NCI-H2196 treated with DMSO at 0.1 percent for 48 hours (cell line): ENCODE results near the gene FGF12.
A peak's percentile ranks its signal among the peaks of the same experiment; 100 is the strongest.
"Not testable (repeated sequence)": the region's sequence is repeated elsewhere in the genome, so short reads cannot be mapped to it uniquely, and the experiment has no call there.

Experiments
- DNase-seq: peaks from one replicate; lab custom pipeline; 2025; ENCODE audit not compliant: unreplicated experiment; lab: John Stamatoyannopoulos, UW

FGF12 gene

GRCh38 chr3:192597506-192597905 is 129.8 kb downstream of the FGF12 start:
- DNase-seq: no peak

- no peak for DNase-seq
Observed at GRCh38 chr3:192578729-192579128, 148.6 kb downstream of the FGF12 start.

- no peak for DNase-seq
Observed at GRCh38 chr3:192577811-192578210, 149.5 kb downstream of the FGF12 start.

GRCh38 chr3:192577271-192577670 is 150.1 kb downstream of the FGF12 start:
- DNase-seq: no peak

DNA sequence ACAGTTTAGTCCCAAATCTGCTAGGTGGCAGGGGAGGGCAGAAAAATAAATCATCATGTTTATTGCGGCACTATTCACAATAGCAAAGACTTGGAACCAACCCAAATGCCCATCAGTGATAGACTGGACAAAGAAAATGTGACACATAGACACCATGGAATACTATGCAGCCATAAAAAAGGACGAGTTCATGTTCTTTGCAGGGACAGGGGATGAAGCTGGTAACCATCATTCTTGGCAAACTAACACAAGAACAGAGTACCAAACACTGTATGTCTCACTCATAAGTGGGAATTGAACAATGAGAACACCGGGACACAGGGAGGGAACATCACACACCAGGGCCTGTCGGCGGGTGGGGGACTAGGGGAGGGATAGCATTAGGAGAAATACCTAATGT is 150.6 kb downstream of the FGF12 start:
- not testable (repeated sequence) for DNase-seq

DNA sequence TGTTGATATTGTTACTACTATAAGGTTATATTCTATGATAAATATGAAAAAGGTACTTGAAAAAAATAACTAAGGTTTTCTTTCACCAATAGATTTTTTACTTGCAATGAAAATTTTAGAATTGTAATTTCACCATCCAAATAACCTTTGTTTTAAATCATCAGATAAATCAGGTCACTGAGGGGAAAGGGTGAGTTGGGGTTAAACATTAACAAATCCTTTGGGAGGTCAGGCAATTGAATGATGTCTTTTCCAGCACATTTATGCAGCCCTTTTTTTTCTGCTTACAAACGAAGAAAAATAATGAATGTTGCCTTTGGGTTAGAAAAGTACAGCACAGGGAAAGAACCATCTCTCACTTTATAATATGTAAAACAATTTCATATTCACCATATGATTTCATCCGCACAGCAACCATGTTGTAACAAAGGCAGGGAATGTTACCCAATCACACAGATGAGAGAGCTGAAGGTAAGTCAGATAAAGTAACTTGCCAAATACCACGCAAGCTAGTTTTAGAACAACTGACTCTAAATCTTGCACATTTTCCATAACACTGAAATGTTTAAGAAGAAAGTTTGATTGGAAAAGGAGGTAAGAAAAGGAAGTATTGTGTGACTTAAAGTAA is 151.3 kb downstream of the FGF12 start:
- no peak for DNase-seq

DNA sequence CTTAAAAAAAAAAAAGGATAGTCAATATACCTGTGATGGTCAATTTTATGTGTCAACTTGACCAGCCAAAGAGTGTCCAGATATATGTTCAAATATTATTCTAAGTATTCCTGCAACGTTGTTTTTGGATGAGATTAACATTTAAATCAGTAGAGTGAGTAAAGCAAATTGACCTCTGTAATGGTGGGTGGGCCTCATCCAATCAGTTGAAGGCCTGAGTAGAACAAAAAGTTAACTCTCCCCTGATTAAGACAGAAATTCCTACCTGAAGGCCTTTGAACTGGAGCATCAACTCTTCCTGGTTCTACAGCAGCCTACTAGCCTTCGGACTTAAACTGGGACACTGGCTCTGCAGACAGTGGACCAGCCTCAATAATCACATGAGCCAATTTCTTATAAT is 154.1 kb downstream of the FGF12 start:
- DNase-seq: no peak

DNA sequence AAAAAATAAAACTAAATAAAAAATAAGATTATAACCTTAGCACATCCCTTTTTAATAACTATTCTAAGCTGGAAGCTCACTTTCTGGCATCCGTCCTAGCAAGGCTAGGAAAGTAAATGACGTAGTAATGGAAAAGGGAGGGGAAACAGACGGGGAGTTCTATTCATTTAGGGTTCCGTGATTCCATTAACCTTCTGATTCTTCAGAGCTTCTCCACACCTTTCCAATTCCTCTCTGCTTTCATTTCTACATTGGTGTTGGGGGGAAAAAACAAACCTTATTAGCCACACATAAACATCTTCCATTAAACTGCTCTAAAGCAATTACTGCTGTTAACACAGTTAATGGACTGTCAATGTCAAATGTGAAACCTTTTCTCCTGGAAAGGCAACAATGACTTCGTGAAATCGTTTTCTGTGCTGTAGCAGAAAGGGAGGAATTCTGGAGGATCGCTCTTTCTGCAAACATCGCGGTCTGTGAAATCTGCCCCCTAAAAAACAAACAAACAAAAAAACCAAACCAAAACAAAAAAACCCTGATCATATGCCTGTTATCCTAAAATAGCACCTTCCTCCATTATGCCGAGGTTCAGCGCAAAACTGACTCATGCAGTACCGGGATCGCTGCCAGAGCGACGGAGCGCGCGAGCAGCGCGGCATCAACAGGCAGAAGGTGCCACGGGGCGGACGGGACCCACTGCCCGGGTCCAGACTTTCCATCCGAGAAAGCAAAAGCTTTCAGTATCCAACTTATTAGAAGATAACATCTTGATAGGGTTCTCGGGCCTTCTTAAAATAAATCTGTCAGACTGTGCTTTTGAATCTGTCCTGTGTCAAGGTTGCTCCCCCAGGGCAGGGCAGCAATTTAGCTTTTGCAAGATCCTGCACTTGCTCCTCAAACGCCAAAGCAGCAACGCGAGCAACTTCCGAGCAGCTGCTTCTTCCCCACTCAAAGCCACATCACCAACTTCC is 156.2 kb downstream of the FGF12 start:
- DNase-seq: peak; percentile 40

- no peak for DNase-seq
Observed at GRCh38 chr3:192570315-192570714, 157.0 kb downstream of the FGF12 start.

DNA sequence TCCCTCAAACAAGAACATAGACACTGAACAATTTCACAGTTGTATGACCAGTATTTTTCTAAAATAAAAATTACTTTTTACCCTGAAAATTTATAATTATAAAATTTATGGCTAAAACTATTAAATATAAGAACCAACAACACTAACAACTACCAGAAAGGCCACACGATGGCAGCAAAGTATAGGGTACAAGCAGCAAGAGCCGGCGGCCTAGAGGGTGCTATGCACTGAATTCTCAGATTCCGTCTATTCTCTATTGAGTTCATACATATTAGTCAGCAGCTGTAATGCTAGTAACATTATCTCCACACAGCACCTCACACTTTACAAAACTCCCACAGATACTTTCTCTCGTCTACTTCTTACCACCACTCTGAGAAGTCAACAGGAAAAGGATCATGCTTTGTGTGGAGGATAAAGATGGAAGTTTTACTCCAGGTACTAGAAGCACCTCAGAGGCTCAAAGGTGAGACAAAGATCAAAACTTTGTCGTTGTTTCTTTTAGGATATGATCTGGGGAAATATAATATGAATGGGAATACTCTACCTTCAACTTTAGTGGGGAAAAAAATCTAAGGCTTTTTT is 160.5 kb downstream of the FGF12 start:
- DNase-seq: peak; percentile 85

- DNase-seq: no peak
Observed at GRCh38 chr3:192564611-192565010, 162.7 kb downstream of the FGF12 start.

- no peak for DNase-seq
Observed at GRCh38 chr3:192563417-192563816, 163.9 kb downstream of the FGF12 start.

- no peak for DNase-seq
Observed at GRCh38 chr3:192553707-192554106, 173.6 kb downstream of the FGF12 start.

DNA sequence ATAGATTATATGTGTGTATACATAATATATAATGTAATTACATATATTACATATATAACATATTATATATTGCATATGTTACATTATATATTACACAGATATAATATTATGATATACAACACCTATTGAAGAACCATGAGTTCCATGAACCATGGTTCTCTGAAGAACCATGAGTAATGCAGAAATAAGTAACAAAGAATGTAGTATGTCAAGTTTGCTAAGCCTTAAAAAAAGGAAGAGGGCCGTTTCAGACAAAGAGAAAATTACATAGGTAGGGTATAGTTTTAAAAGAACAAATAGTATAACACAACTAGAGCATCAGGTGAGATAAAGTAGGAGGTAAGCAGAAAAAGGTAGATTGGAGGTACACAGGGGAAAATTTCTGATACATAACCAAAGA is 177.0 kb downstream of the FGF12 start:
- DNase-seq: no peak

- no peak for DNase-seq
Observed at GRCh38 chr3:192545333-192545732, 182.0 kb downstream of the FGF12 start.

DNA sequence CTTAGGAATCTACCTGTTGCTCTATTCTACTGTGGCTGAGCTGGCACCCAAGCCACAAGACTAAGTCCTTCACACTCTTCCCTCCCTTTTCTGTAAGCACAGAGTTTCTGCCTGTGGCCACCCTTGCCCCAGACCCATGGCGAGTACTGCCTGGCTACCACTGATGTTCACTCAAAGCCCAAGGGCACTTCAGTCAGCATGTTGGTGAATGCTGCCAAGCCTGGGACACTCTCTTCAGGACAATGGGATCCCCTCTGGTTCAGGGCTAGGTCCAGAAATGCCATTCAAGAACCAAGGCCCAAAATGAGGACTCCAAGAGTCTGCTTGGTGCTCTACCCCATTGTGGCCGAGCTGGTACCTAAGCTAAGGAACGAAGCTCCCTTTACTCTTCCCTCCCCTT is 184.2 kb downstream of the FGF12 start:
- no peak for DNase-seq

DNA sequence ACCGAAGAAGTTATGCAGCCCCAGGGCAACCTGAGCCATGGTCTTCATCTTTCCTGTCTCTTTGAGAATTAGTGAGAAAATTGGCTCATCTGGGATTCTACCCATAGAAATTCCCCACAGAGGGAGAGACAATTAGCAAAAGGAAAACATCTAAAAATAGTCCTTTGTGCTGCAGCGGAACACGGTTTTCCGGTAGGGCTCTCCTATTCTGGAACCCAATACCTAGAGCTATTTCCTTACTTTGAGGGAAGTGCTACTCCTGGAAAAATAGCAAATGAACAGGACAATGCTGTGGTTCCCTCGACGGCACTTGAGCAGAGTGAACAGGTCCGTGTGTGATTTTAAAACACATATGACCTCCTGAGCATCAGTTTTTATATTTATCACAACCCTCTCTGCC is 210.5 kb downstream of the FGF12 start:
- no peak for DNase-seq

GRCh38 chr3:192515664-192516045 is 211.7 kb downstream of the FGF12 start:
- peak; percentile 68 for DNase-seq

GRCh38 chr3:192514754-192515663 is 212.3 kb downstream of the FGF12 start:
- peak; percentile 85 for DNase-seq

DNA sequence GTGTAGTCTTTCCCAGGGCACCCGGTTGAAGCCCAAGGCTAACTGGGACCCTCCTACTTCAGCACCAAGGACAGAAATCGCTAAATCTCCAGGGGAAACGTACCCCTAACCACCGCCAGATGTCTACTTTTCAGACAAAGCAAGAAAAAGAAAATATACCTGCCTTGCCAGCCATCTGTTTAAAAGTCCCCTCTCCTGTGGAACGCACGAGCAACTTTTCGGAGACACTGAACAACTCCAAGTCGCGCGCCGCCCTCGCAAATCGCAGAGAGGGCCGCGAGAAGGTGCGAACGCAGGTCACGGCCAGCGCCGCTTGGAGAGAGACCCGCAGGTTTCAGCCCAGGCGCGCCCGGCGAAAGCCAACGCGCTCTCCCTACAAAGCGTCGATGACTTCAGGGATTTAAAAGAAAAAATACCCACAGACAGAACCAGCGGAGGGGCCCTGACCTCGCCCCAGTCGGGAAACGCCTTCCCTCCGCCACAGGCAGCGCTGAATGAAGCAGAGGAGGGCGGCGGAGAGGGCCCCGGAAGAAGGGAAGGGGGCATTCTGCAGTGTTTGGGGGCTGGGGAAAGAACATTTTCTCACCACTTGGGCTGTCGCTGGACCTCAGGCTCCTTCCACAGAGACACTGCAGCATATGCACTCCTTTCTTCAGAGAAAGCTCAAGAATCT is 213.1 kb downstream of the FGF12 start:
- no peak for DNase-seq
